Duodenal mucosa (tissue), 2 donors: ENCODE data around the gene MRPL37.

ENCODE experiments used
- H3K27ac ChIP-seq: one replicate; pipeline ENCODE4 v1.7.0; 2013; ENCODE audit warnings: low read depth, low read length
- H3K27me3 ChIP-seq, 2 donors: one replicate each; pipeline ENCODE4 v1.7.0; 2013; ENCODE audit warnings: low read length in 2 of 2, control low read depth in 1 of 2; ENCODE audit not compliant: insufficient read depth in 2 of 2, control insufficient read depth in 1 of 2
- H3K36me3 ChIP-seq, 2 donors: one replicate each; pipeline ENCODE4 v1.7.0; 2013; ENCODE audit warnings: low read length in 2 of 2, control low read depth in 1 of 2; ENCODE audit not compliant: insufficient read depth in 2 of 2, control insufficient read depth in 1 of 2
- H3K4me1 ChIP-seq, 2 donors: one replicate each; pipeline ENCODE4 v1.7.0; 2013; ENCODE audit warnings: low read length in 2 of 2, control low read depth in 1 of 2; ENCODE audit not compliant: insufficient read depth in 2 of 2, control insufficient read depth in 1 of 2
- H3K4me3 ChIP-seq, 2 donors: one replicate each; pipeline ENCODE4 v1.7.0; 2013; ENCODE audit warnings: low read length in 2 of 2, low read depth in 1 of 2
- H3K9ac ChIP-seq, 2 donors: one replicate each; pipeline ENCODE4 v1.7.0; 2013; ENCODE audit warnings: low read length in 2 of 2, low read depth in 1 of 2
- H3K9me3 ChIP-seq, 2 donors: one replicate each; pipeline ENCODE4 v1.7.0; 2013; ENCODE audit warnings: low read length in 2 of 2, control low read depth in 1 of 2; ENCODE audit not compliant: control insufficient read depth in 1 of 2

Gene MRPL37

DNA sequence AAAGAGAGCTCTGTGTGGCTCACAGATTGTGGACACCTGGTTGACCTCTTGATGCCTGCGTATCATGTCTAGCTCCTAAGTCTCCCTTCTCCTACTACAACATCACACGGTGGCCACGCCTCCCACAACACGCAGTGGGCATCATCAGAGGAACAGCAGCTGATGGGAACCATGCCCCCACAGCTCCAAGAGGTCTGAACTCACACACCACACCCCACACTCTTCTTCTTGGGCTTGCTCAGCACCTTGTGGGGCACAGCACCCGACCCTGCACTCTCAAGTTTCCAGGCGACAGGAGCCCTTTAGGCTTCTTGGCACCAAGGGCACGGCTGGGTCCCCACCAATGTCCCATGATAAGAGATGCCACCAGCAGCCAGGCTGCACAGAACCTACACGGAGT lies 28.4 kb upstream of the MRPL37 start:
- H3K36me3 ChIP-seq = peaks cover 0 to 4% of the 10 kb centered on the region in 2 donors

DNA sequence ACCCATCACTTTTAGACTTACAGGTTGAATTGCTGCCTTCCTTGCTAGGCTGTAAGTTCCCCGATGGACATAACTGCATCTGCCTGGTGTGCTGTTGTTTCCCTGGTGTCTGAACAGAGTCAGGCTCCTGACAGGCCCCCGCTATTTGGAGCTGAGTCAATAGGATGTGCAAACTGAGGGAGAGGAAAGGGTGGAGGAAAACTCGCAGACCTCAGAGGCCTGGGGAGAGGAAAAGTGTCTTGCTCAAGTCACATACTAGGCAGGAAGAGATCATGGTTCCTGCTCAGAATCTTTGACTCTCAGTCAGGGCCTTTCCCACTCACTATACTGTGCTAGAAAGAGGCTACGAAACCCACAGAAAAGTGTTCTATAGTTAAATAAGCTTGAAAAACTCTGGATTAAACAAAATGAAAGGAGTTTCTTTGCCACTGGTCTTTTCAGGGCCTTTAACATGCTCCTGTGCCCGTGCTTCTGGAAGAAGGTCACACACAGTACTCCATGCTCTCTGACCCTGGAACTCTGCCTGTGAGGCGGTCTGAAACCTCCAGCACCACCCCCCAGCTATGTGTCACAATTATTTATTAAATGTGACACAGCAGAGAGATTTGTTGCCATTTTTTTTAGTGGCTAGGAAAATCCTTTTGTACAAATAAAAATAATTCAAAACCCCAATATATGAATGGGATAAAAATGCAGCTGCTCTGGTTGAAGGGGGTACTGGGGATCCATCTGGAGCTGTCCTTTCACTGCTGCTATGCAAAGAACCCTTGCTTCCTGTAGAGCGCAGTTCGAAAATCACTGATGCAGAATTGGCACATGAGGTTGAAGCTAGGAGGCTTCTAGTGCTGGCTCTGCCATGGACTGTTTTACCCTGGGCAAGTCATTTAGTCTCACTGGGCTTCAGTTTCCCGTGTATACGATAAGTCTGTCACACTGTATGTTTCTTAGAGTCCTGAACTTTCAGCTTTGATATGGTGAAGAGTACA lies 27.1 kb upstream of the MRPL37 start:
- no peak overlapping the region for H3K9ac ChIP-seq
- H3K9me3 ChIP-seq = no peaks in the 10 kb centered on the region
- no peak overlapping the region for H3K4me3 ChIP-seq
- H3K36me3 ChIP-seq = peaks cover 0 to 4% of the 10 kb centered on the region in 2 donors
- H3K4me1 ChIP-seq = no peaks in the 10 kb centered on the region
- H3K27ac ChIP-seq = no peak overlapping the region
- H3K27me3 ChIP-seq = no peaks in the 10 kb centered on the region

More for the DNA sequence above, 28.4 kb upstream of the MRPL37 start:
- H3K9me3 ChIP-seq = no peaks in the 10 kb centered on the region
- H3K4me1 ChIP-seq = no peaks in the 10 kb centered on the region
- no peak overlapping the region for H3K27ac ChIP-seq
- H3K4me3 ChIP-seq = no peak overlapping the region
- no peak overlapping the region for H3K9ac ChIP-seq
- no peaks in the 10 kb centered on the region for H3K27me3 ChIP-seq

DNA sequence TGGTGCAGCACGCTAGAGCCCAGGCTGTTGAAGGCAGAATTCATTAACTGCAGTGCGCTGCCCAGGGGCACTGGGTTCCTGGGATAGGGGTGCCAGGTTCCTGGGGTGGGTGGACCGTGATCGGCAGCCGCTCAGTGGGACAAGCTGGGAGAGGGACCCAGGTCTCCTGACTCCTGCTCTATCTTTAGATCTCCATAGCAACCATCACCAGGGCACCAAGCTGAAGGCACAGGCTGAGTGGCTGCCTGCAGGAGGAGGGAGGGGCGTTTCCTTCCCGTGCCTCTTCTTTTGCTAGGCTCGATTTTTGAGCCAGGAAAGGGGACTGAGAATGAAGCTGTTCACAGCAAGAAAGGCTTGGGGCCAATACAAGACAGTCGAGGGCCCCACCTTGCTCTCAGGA lies 26.3 kb upstream of the MRPL37 start:
- H3K4me3 ChIP-seq = no peak overlapping the region

DNA sequence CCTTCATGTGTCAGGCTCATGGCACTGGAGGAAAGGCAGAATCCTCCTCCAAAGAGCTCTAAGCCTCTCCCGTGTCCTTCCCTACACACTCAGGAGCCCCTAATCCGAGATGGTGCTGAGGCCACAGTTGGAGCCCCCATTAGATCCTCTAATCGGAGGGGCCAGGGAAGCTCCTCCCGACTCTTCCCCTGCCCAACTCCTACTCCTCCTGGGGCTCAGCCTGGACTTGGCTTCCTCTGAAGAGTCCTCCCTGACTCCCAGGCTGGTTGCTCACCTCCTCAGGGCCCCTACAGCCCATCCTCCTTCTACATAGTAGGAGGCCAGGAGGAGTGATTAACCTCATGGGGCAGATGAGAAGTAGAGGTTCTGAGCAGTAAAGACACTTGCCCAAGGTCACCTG lies 25.9 kb upstream of the MRPL37 start:
- Histone ChIP-seq H3K4me1 (no peaks in the 10 kb centered on the region), H3K4me3 (no peak overlapping the region), H3K27ac (no peak overlapping the region), H3K9ac (no peak overlapping the region), H3K9me3 (no peaks in the 10 kb centered on the region), H3K36me3 (peaks cover 0 to 11% of the 10 kb centered on the region in 2 donors), H3K27me3 (no peaks in the 10 kb centered on the region)

More for the DNA sequence above, 26.3 kb upstream of the MRPL37 start:
- H3K27ac ChIP-seq = no peak overlapping the region
- no peaks in the 10 kb centered on the region for H3K9me3 ChIP-seq
- no peaks in the 10 kb centered on the region for H3K4me1 ChIP-seq
- H3K36me3 ChIP-seq = peaks cover 0 to 7% of the 10 kb centered on the region in 2 donors
- no peaks in the 10 kb centered on the region for H3K27me3 ChIP-seq
- H3K9ac ChIP-seq = no peak overlapping the region

DNA sequence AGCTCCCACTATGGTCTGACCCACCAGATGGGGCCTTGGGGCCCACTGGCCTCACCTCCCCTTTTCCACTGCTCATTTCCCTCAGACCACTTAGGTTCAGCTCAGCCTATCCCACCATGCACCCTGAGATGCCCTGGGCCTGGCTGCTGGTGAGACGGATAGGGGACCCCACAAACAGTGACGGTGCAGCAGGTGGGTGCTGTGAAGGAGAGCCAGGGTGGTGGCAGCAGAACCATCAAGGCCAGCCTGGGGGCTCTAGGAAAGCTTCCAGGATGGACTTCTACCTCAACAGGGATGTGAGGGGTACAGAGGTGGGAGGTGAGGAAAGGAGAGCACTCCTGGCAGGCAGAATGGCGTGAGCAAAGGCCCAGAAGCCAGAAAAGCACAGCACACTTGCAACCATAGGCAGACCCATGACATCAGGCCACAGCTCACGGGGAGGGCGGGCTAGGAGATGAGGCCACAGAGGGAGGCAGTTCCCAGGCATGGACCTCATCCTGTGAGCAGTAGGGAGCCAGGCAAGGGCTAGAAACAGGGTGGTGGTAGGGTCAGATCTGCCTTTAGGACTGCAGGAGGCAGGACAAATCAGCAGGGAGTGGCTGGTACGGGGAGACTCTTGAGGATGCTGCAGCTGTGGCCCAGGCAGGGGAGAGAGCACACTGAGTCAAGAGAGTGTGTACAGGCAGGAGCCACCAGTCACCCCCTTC lies 23.2 kb upstream of the MRPL37 start:
- H3K36me3 ChIP-seq = peaks cover 0 to 19% of the 10 kb centered on the region in 2 donors
- H3K9ac ChIP-seq = no peak overlapping the region
- no peaks in the 10 kb centered on the region for H3K27me3 ChIP-seq

DNA sequence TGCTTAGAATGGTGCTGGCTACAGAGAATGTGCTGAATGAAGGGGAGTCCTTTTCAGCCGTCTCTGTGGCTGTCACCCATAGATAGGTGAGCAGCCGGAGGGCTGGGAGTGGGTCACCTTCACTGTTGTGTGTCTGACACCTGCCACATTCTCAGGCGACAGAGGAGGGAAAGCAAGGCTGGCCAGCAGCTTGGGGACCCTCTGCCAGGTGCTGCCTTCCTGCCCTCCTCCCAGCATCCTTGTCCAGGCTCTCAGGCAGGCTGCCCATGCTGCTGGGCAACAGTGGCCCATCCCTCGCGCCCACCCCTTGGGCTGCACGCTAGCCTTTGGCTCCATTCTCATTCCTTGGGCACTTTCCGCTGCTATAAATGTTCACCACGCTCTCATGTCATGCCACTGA lies 22.2 kb upstream of the MRPL37 start:
- H3K36me3 ChIP-seq = peaks cover 0 to 19% of the 10 kb centered on the region in 2 donors
- no peaks in the 10 kb centered on the region for H3K27me3 ChIP-seq

More for the DNA sequence above, 23.2 kb upstream of the MRPL37 start:
- Histone ChIP-seq H3K9me3 (no peaks in the 10 kb centered on the region), H3K4me1 (no peaks in the 10 kb centered on the region), H3K27ac (no peak overlapping the region), H3K4me3 (no peak overlapping the region)

DNA sequence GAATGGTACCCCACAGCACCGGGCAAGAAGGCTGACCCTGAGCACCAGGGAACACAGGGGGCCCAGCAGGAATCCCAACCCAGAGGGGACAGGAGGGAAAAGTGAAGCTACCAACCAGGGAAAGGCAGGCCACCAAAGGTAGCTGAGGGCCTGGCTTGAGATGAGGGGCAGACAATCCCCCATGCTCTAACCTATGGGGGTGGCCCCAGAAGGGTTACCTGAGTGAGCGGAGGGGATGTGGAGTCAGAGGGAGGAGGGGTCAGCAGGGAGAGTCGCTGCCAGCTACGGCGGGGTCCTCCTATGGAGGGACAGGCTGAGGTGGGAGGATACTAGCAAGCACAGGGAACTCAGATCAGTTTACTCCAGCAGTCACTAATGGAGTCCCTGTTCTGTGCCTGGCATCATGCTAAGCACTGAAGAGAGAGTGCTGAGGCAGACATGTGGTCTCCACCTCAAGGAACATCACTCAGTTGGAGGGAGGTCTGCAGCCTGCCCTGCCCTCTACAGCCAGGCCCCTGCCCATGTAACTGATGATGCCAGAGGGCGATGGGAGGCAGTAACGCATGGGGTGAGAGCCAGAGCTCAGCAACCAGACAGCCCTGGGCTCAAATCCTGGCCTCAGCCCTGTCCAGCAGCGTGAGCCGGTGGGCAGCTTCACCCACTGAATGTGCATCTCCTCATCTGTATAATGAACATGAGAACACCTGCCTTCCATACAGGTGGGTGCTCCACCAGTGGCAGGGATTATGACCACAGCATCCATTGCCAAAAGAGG lies 21.5 kb upstream of the MRPL37 start:
- Histone ChIP-seq H3K4me1 (no peaks in the 10 kb centered on the region), H3K9ac (no peak overlapping the region), H3K27ac (no peak overlapping the region), H3K9me3 (no peaks in the 10 kb centered on the region), H3K4me3 (no peak overlapping the region), H3K27me3 (no peaks in the 10 kb centered on the region), H3K36me3 (peaks cover 0 to 19% of the 10 kb centered on the region in 2 donors)

More for the DNA sequence above, 22.2 kb upstream of the MRPL37 start:
- Histone ChIP-seq H3K4me3 (no peak overlapping the region), H3K9me3 (no peaks in the 10 kb centered on the region), H3K9ac (no peak overlapping the region), H3K27ac (no peak overlapping the region), H3K4me1 (no peaks in the 10 kb centered on the region)

DNA sequence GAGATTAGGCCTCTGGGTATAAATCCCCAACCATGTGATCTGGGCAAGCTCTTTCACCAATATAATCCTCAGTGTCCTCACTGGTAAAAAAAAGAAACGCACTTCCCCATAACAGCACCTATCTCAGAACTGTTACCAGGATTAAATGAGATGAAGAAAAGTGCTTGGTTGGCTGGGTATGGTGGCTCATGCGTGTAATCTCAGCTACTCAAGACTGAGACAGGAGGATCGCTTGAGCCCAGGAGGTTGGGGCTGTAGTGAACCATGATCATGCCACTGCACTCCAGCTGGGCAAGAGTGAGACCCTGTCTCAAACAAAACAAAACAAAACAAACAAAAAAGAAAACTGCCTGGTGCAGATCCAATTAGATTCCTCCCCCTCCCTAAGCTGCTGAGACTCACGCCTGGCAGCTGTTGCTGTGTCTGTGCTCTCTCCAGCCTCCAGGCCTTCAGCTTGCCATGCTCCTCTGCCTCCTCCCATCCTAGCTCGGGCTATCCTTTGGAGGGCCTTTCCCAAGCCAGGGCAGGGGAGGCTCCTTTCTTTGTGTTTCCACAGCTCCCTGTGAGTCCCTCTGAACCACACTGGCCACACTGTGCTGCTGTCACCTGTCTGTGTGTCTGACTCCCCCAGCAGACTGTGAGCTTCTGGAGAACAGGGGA lies 19.1 kb upstream of the MRPL37 start:
- Histone ChIP-seq H3K4me1 (no peaks in the 10 kb centered on the region), H3K36me3 (peaks cover 0 to 15% of the 10 kb centered on the region in 2 donors), H3K9me3 (no peaks in the 10 kb centered on the region), H3K9ac (no peak overlapping the region), H3K27me3 (no peaks in the 10 kb centered on the region), H3K27ac (no peak overlapping the region), H3K4me3 (no peak overlapping the region)

DNA sequence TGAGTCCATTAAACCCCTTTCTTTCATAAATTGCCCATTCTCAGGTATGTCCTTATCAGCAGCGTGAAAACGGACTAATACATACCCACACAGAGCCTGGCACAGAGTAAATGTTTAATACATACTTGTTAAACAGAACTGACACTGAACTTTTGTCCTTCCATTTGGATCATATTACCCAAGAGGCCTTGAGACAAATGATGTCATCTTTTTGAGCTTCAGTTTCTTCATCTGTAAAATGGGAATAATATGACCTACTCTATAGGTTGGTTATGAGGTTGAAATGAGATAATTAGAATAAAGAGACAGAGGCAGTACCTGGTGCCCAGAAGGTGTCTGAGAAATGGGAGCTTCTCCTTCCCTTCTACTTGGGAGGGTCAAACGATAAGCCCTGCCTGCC lies 13.9 kb upstream of the MRPL37 start:
- Histone ChIP-seq H3K4me3 (no peak overlapping the region), H3K4me1 (no peaks in the 10 kb centered on the region), H3K36me3 (peaks cover 0 to 13% of the 10 kb centered on the region in 2 donors), H3K9ac (no peak overlapping the region), H3K9me3 (no peaks in the 10 kb centered on the region), H3K27me3 (no peaks in the 10 kb centered on the region), H3K27ac (no peak overlapping the region)
